Renal cortical epithelial cell (primary cell): ENCODE measurements around the gene ROBO1. TPM values are rescaled to one million over a fixed set of nuclear protein-coding genes. Genes with fewer than 3 reads are reported as not detected.

Experiments used
- DNase-seq: peaks from one replicate; pipeline ENCODE4 v3.0.0-alpha.2; 2011; ENCODE audit warnings: low read depth
- total RNA-seq: library from RNA; depleted of rRNA; stranded (reverse); fragments of >200 nt; gene quantifications from 2 replicates; pipeline ENCODE4 v1.2.3, GENCODE V29; 2014

ROBO1 gene
- total RNA-seq, 1 donor from 2014 or later, result 41.9 TPM

DNA sequence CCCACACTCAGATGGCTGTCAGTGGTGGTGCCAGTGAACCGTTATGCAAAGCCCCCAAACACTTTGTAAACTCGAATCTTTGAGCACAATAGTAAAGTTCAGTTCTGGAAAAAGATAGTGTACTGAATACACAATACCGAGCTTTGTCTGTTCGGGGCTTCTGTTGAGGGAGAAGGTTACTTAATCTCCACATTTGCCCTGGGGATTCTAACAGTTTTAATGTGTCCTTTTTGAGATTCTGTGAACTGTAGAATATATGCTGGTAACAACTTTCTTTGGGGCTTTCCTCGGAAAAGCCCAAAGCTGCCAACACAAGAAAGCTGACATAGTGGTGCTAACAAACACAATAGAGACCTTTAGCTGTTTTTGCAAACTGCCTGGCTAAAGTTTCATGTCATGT, 686.5 kb downstream of the ROBO1 start:
- no peak for DNase-seq

DNA sequence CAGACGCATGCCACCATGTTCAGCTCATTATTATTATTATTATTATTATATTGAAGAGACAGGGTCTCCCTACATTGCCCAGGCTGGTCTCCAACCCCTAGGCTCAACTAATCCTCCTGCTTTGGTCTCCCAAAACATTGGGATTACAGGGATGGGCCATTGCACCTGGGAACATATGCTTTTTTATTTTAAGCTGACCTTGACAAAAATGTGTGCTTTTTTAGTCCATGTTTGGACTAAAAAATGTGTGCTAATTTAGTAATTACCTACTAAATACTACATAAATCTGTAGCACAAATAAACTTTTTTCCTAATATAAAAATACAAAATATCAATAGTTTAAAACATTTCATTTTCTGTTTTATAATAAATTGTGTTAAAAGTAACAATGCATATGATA, 693.2 kb downstream of the ROBO1 start:
- no peak for DNase-seq

DNA sequence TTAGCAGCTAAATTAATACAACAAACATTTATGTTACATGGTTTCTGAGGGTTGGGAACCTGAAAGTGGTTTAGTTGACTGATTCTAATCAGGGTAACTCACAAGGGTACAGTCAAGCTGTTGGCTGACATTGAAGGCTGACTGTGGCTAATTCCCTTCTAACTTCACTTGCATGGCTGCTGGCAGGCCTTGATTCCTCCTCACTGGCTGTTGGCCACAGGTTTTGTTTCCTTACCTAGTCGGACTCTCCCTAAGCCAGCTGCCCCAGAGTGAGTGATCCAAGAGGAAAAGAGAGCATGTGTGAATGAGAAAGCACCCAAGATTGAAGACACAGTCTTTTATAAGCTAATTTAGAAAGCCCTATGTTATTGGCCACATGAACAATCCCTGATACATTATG, 700.1 kb downstream of the ROBO1 start:
- no peak for DNase-seq

DNA sequence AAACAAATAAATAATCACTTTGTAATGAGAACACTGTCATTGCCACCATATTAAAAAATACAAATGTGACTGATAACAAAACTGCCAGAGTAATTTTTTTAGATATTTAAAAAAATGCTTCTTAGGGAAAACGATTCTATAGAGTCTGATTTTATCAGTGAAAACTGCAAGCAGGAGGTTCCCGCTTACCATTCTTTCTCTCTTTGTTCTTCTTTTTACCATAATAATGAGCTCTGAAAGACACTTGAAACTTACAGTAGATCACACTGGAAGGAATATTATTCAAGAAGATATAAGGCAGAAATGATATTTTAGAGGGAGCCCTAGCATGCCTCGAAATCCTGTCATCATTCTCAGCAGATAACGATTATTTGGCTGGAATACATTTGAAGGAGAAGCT, 701.3 kb downstream of the ROBO1 start:
- DNase-seq, result no peak

DNA sequence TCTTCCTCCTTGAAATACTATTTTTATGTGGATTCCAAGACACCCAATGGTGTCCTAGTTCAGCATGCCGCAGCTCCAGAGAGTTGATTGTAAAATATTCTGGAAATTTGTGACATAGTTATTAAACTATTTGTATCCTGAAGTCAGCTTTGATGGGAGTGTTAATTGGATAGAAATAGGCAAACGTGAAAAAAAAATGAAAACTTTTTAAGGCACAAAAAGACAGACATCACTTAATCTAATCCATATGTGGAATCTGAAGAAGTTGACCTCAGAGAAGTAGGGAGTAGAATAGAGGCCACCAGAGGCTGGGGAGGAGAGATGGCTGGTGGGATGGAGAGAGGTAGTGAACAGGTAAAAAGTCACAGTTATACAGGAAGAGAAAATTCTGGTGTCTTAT, 704.2 kb downstream of the ROBO1 start:
- DNase-seq, result no peak

DNA sequence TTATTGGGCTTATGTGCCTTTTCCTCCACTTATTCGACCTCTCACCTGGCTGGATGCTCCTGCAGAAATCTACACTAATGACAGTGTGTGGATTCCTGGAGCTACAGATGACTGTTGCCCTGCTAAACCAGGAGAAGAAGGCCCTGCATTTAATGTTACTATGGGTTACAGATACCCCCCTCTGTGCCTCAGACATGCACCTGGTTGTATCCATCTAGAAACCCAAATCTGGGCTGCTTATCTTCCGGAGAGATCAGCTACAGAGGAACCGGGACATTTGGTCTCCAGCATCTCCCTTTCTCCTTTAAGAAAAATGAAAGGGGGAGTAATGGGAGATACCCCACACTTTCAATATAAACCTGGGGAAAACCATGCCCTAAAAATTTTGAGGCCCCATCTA, 710.0 kb downstream of the ROBO1 start:
- DNase-seq, result no peak

DNA sequence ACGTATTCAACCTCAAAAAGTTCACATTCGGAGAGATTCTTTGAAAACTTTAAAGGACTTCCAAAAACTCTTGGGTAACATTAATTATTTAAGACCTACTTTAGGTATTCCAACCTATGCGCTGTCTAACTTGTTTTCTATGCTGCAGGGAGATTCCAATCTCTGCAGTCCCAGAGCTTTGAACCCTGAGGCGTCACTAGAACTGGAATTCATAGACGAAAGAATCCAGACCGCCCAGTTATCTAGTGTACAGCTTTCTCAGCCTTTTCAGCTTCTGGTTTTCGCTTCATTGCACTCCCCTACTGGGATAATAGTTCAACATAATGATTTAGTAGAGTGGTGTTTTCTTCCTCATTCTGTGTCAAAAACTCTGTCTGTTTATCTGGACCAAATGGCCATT, 711.3 kb downstream of the ROBO1 start:
- DNase-seq, result no peak

DNA sequence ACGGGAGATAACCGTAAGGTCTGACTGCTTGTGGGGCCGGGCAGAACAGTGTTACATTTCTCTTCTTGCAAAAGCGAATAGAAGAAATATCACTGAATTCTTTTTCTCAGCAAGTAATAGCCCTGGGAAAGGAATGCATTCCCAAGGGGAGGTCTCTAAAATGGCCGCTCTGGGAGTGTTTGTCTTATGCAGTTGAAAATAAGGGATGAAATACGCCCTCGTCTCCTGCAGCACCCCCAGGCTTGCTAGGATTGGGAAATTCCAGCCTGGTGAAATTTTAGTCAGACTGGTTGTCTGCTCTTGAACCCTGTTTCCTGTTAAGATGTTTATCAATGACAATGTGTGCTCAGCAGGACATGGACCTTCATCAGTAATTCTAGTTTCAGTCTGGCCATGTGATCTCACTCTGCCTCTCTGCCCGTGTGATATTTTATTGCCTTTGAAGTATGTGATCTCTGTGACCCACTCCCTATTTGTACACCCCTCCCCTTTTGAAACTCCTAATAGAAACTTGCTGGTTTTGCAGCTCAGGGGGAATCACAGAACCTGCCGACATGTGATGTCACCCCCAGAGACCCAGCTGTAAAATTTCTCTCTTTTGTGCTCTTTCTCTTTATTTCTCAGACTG, 715.6 kb downstream of the ROBO1 start:
- no peak for DNase-seq

DNA sequence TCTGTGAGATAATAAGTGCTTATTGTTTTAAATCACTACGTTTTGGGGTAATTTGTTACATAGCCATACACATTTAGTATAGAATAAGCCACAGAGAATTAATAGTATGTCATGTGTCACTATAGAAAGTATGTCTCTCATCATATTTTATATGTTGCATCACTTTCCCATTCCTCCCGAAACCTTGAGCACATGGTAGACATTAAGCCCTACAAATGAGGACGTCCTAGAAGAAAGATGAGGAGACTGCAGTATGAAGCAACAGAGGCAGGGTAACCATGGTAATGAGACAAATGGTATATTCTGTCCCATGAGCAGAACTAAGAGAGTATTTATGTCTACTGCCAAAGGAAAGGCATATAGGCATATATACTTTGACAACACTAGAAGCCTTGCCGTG, 720.2 kb downstream of the ROBO1 start:
- no peak for DNase-seq

DNA sequence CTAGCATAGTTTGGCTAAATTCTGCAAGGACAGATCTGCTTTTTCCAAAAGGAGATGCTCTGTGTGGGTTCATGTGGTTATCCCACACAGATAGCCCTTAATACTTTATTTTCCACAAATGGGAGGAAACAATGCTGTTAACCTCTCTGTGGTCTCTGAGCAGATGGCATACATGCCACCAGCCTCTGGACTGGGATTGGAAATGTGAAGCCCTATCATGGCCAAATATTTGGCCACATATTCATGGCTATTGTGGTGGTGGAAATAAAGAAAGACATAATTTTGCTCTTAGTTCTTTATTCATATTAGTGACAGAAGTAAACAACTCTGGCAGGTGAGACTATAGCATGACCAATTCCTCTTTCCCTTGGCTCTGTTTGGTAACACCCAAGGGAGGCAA, 726.2 kb downstream of the ROBO1 start:
- DNase-seq, result no peak

DNA sequence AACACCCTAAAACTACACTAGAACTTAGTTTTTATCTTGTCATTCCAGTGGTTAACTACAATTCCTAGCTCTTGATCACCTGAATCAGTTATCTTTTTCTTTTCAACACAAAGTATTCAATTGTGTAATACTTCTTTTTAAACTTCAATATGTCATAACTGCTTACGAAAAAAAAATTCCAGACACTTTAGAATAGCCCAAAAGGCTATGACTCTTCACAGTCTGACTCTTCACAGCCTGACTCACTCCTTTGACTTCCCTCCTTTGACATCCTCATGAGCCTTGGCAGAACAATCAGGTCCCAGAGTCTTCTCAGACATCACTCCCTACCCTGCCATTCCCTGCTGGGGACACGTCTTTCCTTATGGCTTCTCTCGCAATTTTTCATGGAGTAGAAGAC, 727.1 kb downstream of the ROBO1 start:
- no peak for DNase-seq

DNA sequence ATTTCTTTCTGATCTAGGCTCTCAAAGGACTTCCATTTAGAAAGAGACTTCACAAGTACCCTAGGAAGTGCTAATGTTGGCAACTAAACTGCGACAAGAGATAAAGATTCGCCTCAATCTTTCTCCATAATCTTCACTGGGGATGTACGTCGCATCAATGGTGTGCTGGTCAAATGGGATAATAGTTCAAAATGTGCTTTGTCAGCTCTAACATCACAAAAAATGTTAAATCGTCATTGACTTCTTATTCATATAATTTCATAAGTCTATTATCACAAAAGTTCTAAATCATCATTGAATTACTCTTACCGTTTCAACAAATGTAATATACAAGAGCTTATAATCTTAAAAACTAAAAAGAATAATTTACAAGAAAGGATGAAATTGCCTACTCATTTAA, 727.7 kb downstream of the ROBO1 start:
- no peak for DNase-seq

DNA sequence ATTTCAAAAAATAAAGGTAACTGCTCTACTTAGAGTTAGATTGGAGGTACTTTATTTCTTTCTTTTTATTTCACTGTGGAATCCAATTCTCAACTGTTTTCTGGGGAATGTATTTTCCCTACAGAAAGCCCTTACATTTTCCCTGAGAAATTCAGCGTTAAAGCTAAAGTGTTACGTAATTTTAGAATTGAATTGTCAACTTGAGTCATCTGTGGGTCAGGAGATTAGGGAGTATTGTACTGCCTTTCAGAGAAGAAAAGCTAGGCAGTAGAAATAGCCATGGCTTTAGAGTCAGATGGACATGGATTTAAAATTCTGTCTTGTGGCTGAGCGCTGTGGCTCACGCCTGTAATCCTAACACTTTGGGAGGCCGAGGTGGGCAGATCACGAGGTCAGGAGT, 728.6 kb downstream of the ROBO1 start:
- DNase-seq, result no peak

DNA sequence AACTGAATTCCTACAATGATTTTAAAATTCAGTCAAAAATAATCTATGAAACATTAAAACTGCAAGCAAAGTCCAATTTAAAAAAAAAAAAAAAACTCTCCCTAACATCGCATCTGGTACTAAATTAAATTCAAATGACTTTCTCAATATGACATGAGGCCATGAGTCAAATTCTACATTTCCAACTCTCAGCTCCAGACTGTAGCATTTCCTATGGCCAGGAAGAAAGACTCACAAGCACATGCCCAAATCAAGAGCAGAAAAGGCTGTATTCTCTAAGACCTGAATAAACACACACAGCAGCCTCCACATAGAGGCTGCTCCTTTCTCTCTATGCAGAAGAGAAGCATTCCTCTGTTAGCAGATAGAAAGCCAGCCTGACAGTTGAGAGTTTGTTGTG, 729.2 kb downstream of the ROBO1 start:
- DNase-seq, result no peak

DNA sequence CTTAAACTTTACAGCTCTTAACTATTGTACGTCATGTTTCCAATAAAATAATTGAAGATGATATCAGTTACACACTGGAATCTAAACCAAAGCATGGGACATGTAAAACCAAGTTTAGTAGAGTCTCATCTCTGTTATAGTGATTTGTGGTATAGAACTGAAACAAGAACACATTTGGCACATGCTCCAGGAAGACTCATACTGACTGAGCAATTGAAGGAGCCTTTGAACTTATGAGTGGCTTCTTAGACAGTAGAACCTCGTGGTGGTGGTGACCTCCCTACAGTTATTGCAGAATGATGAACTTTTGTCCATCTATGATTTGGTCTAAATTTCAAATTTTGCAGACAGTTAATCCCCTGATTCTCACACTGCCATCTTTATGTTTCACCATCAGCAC, 729.7 kb downstream of the ROBO1 start:
- DNase-seq, result no peak

DNA sequence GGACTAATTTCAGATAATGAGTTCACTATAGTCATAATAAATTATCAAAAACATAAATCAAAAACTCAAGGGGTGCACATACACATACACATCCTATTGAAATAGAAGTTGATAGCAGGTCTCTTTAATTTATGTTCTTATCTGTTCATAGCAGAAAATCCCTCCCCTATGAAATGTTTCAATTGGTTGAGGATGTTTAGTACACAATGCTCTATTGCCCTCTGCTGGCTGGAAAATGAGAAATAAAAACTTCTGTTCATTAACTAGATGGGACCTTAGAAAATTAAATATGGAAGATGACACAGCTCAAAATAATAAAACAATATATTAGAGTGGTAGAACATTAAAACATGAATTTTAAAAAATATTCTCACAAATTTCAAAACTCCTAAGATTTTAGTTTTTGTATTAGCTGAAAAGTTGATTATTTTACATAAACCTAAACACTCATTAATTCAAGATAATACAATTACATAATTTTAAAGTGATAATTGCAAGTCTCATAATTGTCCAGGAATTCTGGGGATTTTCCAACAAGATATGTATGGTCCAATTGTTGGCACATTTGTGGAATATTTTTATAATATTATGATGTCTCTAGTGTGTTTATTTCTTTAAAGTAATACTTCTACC, 735.0 kb downstream of the ROBO1 start:
- peak; percentile 32 for DNase-seq

DNA sequence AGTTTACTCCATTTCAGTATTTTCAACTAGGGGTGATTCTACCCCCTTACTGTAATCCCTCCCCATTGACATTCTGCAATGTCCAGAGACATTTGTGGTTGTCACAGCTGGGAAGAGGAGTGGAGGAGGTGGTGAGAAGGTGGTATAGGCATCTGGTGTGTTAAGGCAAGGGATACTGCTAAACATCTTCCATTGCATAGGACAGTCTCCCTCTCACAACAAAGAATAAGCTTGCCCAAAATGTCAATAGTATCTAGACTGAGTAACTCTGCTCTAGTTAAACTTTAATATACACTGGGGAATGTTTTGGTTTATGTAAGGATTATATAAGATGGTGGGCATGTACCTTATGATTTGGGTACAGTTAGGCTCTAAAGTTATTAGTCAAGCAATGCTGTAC, 737.6 kb downstream of the ROBO1 start:
- DNase-seq, result no peak

DNA sequence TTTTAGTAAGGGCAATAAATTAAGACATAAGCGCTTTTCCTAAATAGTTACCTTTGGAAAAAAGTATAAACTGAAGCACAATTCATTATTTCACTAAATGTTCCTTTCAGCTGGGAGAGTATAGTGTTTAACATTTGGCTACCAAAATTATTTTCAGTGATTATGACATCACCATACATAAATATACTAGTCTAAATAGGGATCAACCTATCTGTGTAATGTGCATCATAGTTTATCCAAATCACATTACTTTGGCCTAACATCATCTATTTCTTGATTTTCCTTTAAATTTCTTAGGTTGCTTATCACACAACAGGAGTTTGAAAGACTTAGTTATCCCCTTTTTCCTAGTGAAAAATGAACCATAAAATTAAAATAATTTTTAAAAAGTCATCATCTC, 738.9 kb downstream of the ROBO1 start:
- DNase-seq, result no peak

DNA sequence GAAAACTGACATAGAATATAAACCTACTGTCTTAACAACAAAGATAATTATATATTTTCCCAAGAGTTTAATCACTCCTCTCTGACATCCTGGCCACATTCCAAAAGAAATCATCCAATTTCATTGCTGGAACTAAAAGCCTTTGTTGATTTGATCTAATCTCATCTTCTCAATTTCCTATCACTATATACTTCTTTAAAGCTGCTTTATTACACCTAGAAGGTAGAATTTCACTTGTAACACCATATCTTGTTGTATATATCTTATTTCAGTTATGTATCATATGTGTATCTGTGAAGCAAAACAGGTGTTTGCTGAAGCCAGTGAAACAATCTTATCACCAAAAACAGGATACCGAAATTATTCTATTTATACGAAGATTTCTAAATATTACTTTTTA, 740.2 kb downstream of the ROBO1 start:
- DNase-seq, result no peak

DNA sequence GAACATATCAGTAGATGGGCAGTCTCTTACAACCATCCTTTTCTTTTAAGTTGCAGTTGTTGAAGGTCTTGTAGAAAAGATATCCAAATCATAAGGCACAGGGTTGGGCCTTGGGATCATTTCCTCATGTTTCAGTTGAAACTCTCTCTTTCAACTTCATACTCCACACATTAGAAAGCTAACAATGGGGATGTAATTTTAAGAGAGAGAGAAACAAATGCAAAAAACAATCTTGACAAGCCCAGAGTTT, 747.9 kb downstream of the ROBO1 start:
- no peak for DNase-seq

DNA sequence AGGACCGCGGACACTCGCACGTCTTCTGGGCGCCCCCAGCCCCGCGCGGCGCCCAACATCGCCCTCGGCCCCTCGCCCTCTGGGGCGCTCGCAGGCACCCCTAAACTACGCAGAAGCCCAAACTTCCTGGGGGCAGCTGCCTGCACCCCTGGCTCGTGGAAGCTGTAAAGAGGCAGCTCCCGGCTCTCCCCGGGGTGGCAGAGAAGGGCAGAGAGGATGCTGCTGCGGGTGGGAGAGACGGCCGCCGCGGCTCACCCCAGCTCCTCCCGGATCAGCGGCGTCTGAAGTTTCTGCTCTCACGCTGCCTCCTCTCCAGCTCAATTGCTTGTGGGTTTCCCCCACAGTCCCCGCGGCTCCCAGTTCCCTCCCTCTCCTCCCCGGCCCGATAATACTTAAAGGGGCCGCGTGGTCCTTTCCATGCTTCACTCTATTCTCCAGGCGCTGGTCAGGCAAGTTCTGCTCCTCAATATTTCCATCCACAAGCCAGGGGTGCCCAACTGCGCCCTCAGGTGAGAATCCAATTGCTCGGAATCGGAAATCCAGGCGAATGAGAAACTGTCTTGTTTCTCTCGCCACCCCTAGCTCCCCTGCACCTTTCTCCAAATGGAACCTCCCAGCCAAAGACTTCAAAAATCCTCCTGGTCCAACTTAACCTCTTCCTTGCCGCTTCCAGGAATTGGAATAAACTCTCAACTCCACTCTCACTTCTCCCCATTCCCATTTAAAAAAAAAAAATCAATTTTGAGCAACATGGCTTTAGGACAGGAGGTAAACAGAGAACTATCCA, 748.5 kb downstream of the ROBO1 start:
- peak; percentile 51 for DNase-seq

DNA sequence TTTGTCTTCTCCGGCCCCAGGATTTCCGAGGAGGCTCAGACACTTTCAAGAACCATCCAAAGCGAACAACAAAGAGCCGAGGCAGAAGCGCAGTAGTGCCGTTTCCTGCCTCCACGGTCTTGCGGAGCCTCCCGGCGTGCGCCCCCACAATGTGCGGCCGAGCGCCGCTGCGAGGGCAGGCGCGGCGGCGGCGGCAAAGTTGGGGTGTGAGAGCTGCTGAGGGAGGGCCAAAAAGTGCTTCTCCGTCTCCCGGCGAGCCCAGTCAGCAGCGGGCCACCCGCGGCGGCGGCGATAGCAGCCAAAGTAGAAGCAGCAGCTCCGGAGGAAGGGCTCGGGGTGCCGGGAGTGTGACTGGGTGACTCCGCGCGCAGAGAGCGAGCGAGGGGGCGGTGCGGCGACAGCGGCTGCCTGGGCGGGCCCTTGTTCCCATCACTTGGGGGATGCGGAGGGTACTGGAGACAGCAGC, 749.1 kb downstream of the ROBO1 start:
- DNase-seq, result no peak

DNA sequence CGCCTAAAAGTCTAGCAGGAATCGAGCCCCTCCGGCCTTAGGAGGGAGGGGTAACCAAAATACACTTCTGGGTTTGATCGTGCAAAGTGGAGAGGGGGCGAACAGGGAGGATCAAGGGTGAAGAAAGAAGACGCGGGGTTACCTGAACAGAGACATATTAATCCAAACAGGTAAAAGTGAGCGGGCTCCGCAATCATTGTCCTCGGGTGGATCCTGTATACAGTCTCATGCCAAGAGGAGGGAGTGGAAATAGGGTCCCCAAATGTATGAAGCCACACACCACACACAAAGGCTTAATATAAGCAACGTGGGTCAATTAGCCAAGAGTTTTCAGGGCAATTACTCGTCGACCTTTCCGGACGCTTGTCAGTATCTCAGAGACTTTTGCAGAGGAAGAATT, 749.5 kb downstream of the ROBO1 start:
- no peak for DNase-seq
